Cardiac muscle cell (in vitro differentiated cells and primary cell): Measurements from ENCODE around the gene VWA5B1. TPM values are rescaled to one million over a fixed set of nuclear protein-coding genes. Genes with fewer than 3 reads are reported as not detected.

Experiments used
- DNase-seq, 2 donors: peaks; one replicate each; pipeline versions ENCODE4 v3.0.0 to v3.0.0-alpha.2; 2010 to 2017; ENCODE audit warnings: low read depth in 1 of 2, low spot score in 1 of 2
- H3K27ac ChIP-seq: fragments of 200-600 bp; sonication (generic); 2 replicates; pipeline ENCODE4 v1.5.1; 2016
- H3K27me3 ChIP-seq: fragments of 200-600 bp; sonication (generic); 2 replicates; pipeline ENCODE4 v1.6.0; 2016; ENCODE audit warnings: control low read depth
- H3K36me3 ChIP-seq: fragments of 200-600 bp; sonication (generic); 2 replicates; pipeline ENCODE4 v1.5.1; 2016; ENCODE audit warnings: control low read depth
- H3K4me1 ChIP-seq: fragments of 200-600 bp; sonication (generic); 2 replicates; pipeline ENCODE4 v1.8.1; 2017; ENCODE audit warnings: low read depth, mild to moderate bottlenecking, mixed run types
- H3K4me3 ChIP-seq: fragments of 200-600 bp; sonication (generic); 2 replicates; pipeline ENCODE4 v1.5.1; 2016; ENCODE audit warnings: mild to moderate bottlenecking
- H3K9me3 ChIP-seq: fragments of 200-600 bp; sonication (generic); 2 replicates; pipeline ENCODE4 v1.5.1; 2017; ENCODE audit warnings: low read depth, mild to moderate bottlenecking, control low read depth
- CTCF ChIP-seq: IDR thresholded peaks from 2 replicates; pipeline ENCODE4 v1.5.1; 2012; ENCODE audit warnings: low read depth, mild to moderate bottlenecking, low read length
- polyA plus RNA-seq: library from polyadenylated mRNA; unstranded; fragments of >200 nt; fragmentation: Nextera tagmentation; extraction: Ambion mirVana; gene quantifications from 2 replicates; pipeline ENCODE4 v1.2.1, GENCODE V29; 2016
- total RNA-seq: library from RNA; depleted of rRNA; stranded (reverse); fragments of >200 nt; gene quantifications from 2 replicates; pipeline ENCODE4 v1.2.3, GENCODE V29; 2016

Gene VWA5B1
- total and polyA plus RNA-seq, 2 experiments from 2014 or later, result 0.27 to 0.37 TPM

DNA sequence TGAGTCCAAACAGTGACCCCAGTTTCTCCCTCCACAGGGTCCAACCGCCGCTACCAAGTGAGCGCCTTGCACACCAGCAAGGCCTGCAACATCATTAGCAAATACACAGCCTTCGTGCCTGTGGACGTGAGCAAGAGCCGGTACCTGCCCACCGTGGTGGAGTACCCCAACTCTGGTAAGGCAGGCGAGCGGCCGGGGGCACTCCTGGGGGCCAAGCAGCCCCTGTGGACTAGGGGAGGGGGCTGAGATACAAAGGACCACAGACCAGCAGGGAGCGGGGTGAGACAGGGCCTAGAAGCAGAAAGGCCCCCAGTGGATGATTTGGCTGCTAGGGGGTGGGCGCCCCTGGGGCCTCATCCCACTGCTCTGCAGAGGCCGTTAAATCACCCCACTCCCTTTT lies 54.7 kb downstream of the VWA5B1 start:
- peaks cover 15% of the 10 kb centered on the region for H3K27me3 ChIP-seq
- TF ChIP-seq CTCF, result no peak
- H3K36me3 ChIP-seq, result no peaks in the 10 kb centered on the region
- no peak overlapping the region for H3K4me3 ChIP-seq
- DNase-seq, result no peak
- H3K9me3 ChIP-seq, result no peaks in the 10 kb centered on the region
- H3K27ac ChIP-seq, result no peak overlapping the region
- no peaks in the 10 kb centered on the region for H3K4me1 ChIP-seq

DNA sequence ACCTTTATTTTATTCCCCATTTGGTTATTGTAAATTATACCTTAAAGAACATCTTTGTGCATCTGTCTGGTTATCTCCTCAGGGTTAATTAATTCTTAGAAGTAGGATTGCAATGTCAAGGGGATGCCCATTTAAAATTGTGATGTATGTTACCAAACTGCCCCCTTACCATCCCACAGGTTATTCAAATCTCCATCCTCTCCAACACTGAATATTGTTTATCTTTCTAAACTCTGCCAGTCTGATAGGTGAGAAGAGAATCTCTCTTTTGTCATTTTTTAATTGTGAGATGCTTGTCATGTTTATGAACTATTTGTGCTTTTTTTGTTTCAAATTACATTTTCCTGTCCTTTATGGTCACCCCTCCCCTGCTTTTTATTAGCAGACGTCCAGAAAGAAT lies 55.8 kb downstream of the VWA5B1 start:
- no peak for TF ChIP-seq CTCF
- H3K9me3 ChIP-seq, result no peaks in the 10 kb centered on the region
- H3K4me1 ChIP-seq, result no peaks in the 10 kb centered on the region
- H3K4me3 ChIP-seq, result no peak overlapping the region
- H3K36me3 ChIP-seq, result no peaks in the 10 kb centered on the region
- H3K27ac ChIP-seq, result no peak overlapping the region
- no peak for DNase-seq
- peaks cover 14% of the 10 kb centered on the region for H3K27me3 ChIP-seq

DNA sequence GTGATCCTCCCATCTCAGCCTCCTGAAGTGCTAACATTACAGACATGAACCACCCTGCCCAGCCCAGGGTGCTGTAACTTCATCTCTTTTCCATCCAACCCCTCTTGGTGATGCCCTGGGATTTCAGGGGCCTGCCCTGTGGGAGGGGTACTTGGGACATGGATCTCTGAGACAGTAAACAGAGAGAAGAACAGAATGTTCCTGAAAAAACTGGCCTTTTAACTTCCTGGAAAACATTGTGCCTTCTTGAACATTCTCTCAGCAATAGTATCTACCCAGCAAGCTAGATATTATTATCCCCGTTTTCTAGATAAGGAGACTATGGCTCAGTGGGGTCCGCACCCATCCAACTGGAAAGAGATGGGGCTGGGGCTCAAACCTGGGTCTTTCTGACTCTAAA lies 57.0 kb downstream of the VWA5B1 start:
- no peak for TF ChIP-seq CTCF
- Histone ChIP-seq H3K4me1 (no peaks in the 10 kb centered on the region), H3K36me3 (no peaks in the 10 kb centered on the region), H3K27ac (no peak overlapping the region), H3K27me3 (peaks cover 5% of the 10 kb centered on the region), H3K4me3 (no peak overlapping the region), H3K9me3 (no peaks in the 10 kb centered on the region)
- no peak for DNase-seq

DNA sequence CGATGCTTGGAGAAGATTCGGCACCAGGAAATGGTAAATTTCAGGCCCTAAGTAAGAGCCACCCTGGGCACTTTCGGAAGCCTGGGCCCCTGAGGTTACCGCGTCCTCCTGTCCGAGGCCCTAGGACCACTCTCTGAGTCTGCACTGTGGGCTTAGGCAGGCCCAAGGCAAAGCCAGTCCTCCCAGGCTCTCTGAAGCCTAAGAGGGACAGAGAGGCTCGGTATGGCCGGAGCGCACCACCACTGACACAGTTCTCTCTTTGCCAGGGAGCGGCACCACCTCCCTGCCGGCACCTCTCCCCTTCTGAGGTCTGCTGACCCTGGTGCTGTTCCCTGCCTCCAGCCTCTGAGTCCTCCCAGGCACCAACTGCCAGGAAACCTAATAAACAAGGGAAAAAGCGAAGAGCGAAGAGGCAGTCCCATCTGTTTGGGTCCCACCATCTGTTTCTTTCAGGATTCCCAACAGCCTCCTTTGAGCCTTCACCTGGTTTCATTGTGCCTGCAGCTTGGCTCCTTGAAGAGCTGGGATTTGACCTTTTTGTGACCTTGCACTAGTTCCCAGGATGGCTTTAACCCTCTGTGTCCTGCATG lies 57.7 kb downstream of the VWA5B1 start:
- no peak overlapping the region for H3K27ac ChIP-seq
- TF ChIP-seq CTCF, result no peak
- no peak for DNase-seq
- no peaks in the 10 kb centered on the region for H3K4me1 ChIP-seq
- no peak overlapping the region for H3K4me3 ChIP-seq
- no peaks in the 10 kb centered on the region for H3K9me3 ChIP-seq
- no peaks in the 10 kb centered on the region for H3K27me3 ChIP-seq
- no peaks in the 10 kb centered on the region for H3K36me3 ChIP-seq

- no peak for TF ChIP-seq CTCF
- Histone ChIP-seq H3K4me1 (no peaks in the 10 kb centered on the region), H3K36me3 (no peaks in the 10 kb centered on the region)
These were observed 58.9 kb downstream of the VWA5B1 start for GRCh38 chr1:20349561-20349960.

More at GRCh38 chr1:20349561-20349960, 58.9 kb downstream of the VWA5B1 start:
- Histone ChIP-seq H3K4me3 (no peak overlapping the region), H3K9me3 (no peaks in the 10 kb centered on the region), H3K27ac (no peak overlapping the region), H3K27me3 (no peaks in the 10 kb centered on the region)
- DNase-seq, result no peak
